Endodermal cell (in vitro differentiated cells): ENCODE data around the gene PPIP5K1. TPM values are rescaled to one million over a fixed set of nuclear protein-coding genes. Genes with fewer than 3 reads are reported as not detected.

Experiments
- DNase-seq: peaks from one replicate; pipeline ENCODE4 v3.0.0-alpha.2; 2017
- H3K27ac ChIP-seq: 2 replicates; pipeline ENCODE4 v1.5.1; 2013; ENCODE audit warnings: mild to moderate bottlenecking, low read depth, low read length, moderate library complexity
- H3K27me3 ChIP-seq: 2 replicates; pipeline ENCODE4 v1.6.1; 2013; ENCODE audit warnings: mild to moderate bottlenecking, low read length, moderate library complexity; ENCODE audit not compliant: insufficient read depth, control insufficient read depth, poor library complexity, severe bottlenecking
- H3K36me3 ChIP-seq: 2 replicates; pipeline ENCODE4 v1.7.0; 2013; ENCODE audit warnings: mild to moderate bottlenecking, low read length, moderate library complexity; ENCODE audit not compliant: control insufficient read depth, insufficient read depth
- H3K4me1 ChIP-seq: one replicate; pipeline ENCODE4 v1.7.0; 2013; ENCODE audit warnings: low read length; ENCODE audit not compliant: control insufficient read depth, insufficient read depth
- H3K4me3 ChIP-seq: 2 replicates; pipeline ENCODE4 v1.5.1; 2013; ENCODE audit warnings: mild to moderate bottlenecking, low read length, moderate library complexity
- H3K9ac ChIP-seq: 2 replicates; pipeline ENCODE4 v1.6.1; 2013; ENCODE audit warnings: mild to moderate bottlenecking, low read length, moderate library complexity; ENCODE audit not compliant: poor library complexity, severe bottlenecking; ENCODE audit errors: extremely low read depth
- H3K9me3 ChIP-seq: 2 replicates; pipeline ENCODE4 v1.6.1; 2013; ENCODE audit warnings: mild to moderate bottlenecking, low read length, moderate library complexity; ENCODE audit not compliant: control insufficient read depth
- H3K27ac Mint-ChIP-seq: 2 replicates; pipeline ENCODE4 v1.8.0; 2020; ENCODE audit warnings: mixed read lengths
- H3K27me3 Mint-ChIP-seq: 2 replicates; pipeline ENCODE4 v1.8.0; 2021; ENCODE audit warnings: mild to moderate bottlenecking, mixed read lengths; ENCODE audit not compliant: insufficient read depth
- H3K36me3 Mint-ChIP-seq: 2 replicates; pipeline ENCODE4 v1.8.0; 2020; ENCODE audit warnings: low read depth, mixed read lengths
- H3K4me1 Mint-ChIP-seq: 2 replicates; pipeline ENCODE4 v1.8.0; 2020; ENCODE audit warnings: mixed read lengths
- H3K4me3 Mint-ChIP-seq: 2 replicates; pipeline ENCODE4 v1.8.0; 2020; ENCODE audit warnings: mild to moderate bottlenecking, moderate library complexity, mixed read lengths
- H3K9me3 Mint-ChIP-seq: 2 replicates; pipeline ENCODE4 v1.8.0; 2020; ENCODE audit warnings: mild to moderate bottlenecking, mixed read lengths
- CTCF ChIP-seq: fragments of 200-600 bp; sonication (generic); conservative IDR thresholded peaks from 2 replicates; pipeline ENCODE4 v1.5.0; 2021; ENCODE audit warnings: antibody characterized with exemption, mild to moderate bottlenecking
- WGBS, 2 experiments: methylation state at CpG; one replicate each; pipeline versions ENCODE4 v1.1.5 to v1.1.7; 2013; ENCODE audit warnings: missing lambda C conversion rate in 2 of 2, mixed read lengths in 1 of 2; ENCODE audit not compliant: insufficient coverage in 1 of 2, insufficient read length in 1 of 2; 5-methylcytosine and 5-hydroxymethylcytosine counted together
- total RNA-seq, 2 donors: library from RNA; stranded (reverse); fragmentation: NEBNext Ultra II Directional in 1 of 2; extraction: Animal tissue kit (Norgen Biotek cat#: 25700) in 1 of 2; gene quantifications; 2 replicates in 1 of 2; 3 replicates in 1 of 2; pipeline ENCODE4 v1.2.1, GENCODE V29; 2021

The PPIP5K1 gene
- total RNA-seq, 2 donors from 2014 or later = 3.3 to 16.0 TPM

GRCh38 chr15:43492266-43492665 lies 97.7 kb downstream of the PPIP5K1 start:
- H3K36me3 ChIP-seq = peaks cover 38% of the 10 kb centered on the region
- H3K36me3 Mint-ChIP-seq = peaks cover 43% of the 10 kb centered on the region
- H3K4me3 Mint-ChIP-seq = peak overlapping the region; percentile 98
- 0 to 26% methylated on average over 2 to 7 of the region's 7 CpGs for WGBS, 2 experiments
- H3K9me3 ChIP-seq = no peaks in the 10 kb centered on the region
- no peaks in the 10 kb centered on the region for H3K9me3 Mint-ChIP-seq
- H3K27me3 ChIP-seq = no peaks in the 10 kb centered on the region
- peak; percentile 69 for DNase-seq
- H3K27ac Mint-ChIP-seq = peak overlapping the region; percentile 100
- no peak for TF ChIP-seq CTCF
- peak overlapping the region; percentile 97 for H3K27ac ChIP-seq
- H3K4me1 ChIP-seq = no peaks in the 10 kb centered on the region
- peak overlapping the region; percentile 96 for H3K9ac ChIP-seq
- peak overlapping the region; percentile 90 for H3K4me3 ChIP-seq
- peaks cover 26% of the 10 kb centered on the region for H3K4me1 Mint-ChIP-seq
- peaks cover under 1% of the 10 kb centered on the region for H3K27me3 Mint-ChIP-seq

GRCh38 chr15:43489191-43489590 lies 100.8 kb downstream of the PPIP5K1 start:
- H3K4me3 Mint-ChIP-seq = no peak overlapping the region
- Histone ChIP-seq H3K27me3 (no peaks in the 10 kb centered on the region), H3K9me3 (no peaks in the 10 kb centered on the region), H3K27ac (no peak overlapping the region), H3K36me3 (peaks cover 49% of the 10 kb centered on the region), H3K9ac (no peak overlapping the region), H3K4me1 (no peaks in the 10 kb centered on the region), H3K4me3 (no peak overlapping the region)
- H3K4me1 Mint-ChIP-seq = peaks cover 21% of the 10 kb centered on the region
- H3K27ac Mint-ChIP-seq = no peak overlapping the region
- no peaks in the 10 kb centered on the region for H3K27me3 Mint-ChIP-seq
- TF ChIP-seq CTCF = no peak
- no peaks in the 10 kb centered on the region for H3K9me3 Mint-ChIP-seq
- H3K36me3 Mint-ChIP-seq = peaks cover 63% of the 10 kb centered on the region
- no peak for DNase-seq
- WGBS, 2 experiments = 94% methylated on average over 1 of the region's 1 CpG; no CpG with 5 or more reads in 1 of the 2 experiments

- 96 to 100% methylated on average over 2 of the region's 3 CpGs for WGBS, 2 experiments
- Mint-ChIP-seq H3K4me3 (no peak overlapping the region), H3K4me1 (peaks cover 17% of the 10 kb centered on the region), H3K36me3 (peaks cover 65% of the 10 kb centered on the region), H3K27me3 (no peaks in the 10 kb centered on the region), H3K9me3 (no peaks in the 10 kb centered on the region), H3K27ac (no peak overlapping the region)
- no peak overlapping the region for H3K4me3 ChIP-seq
- no peaks in the 10 kb centered on the region for H3K27me3 ChIP-seq
- no peak for TF ChIP-seq CTCF
- H3K4me1 ChIP-seq = no peaks in the 10 kb centered on the region
- peaks cover 53% of the 10 kb centered on the region for H3K36me3 ChIP-seq
- H3K9ac ChIP-seq = no peak overlapping the region
- H3K27ac ChIP-seq = no peak overlapping the region
- no peak for DNase-seq
- no peaks in the 10 kb centered on the region for H3K9me3 ChIP-seq
These were observed 101.2 kb downstream of the PPIP5K1 start for GRCh38 chr15:43488790-43489189.
